ENCODE results near the gene CDH23. TPM values are rescaled to one million over a fixed set of nuclear protein-coding genes. Genes with fewer than 3 reads are reported as not detected.
A peak's percentile ranks its signal among the peaks of the same experiment; 100 is the strongest.

CDH23 gene
- total RNA-seq, 1 experiment from 2014 or later = 0.02 TPM

GRCh38 chr10:71838264-71839211, 441.8 kb downstream of the CDH23 start:
- DNase-seq = no peak
- peaks cover 23% of the 10 kb centered on the region for H3K4me1 ChIP-seq
- H3K4me3 ChIP-seq = no peak overlapping the region
- H3K36me3 ChIP-seq = no peaks in the 10 kb centered on the region
- no peaks in the 10 kb centered on the region for H3K27me3 ChIP-seq
- H3K9me3 ChIP-seq (replicated peaks) = no peaks in the 10 kb centered on the region
- H3K27ac ChIP-seq = no peak overlapping the region

- no peaks in the 10 kb centered on the region for H3K9me3 ChIP-seq (replicated peaks)
- DNase-seq = peak; percentile 83 to 89
- peaks cover 23% of the 10 kb centered on the region for H3K4me1 ChIP-seq
- no peaks in the 10 kb centered on the region for H3K36me3 ChIP-seq
- H3K27me3 ChIP-seq = no peaks in the 10 kb centered on the region
- H3K27ac ChIP-seq = no peak overlapping the region
- no peak overlapping the region for H3K4me3 ChIP-seq
Measured at GRCh38 chr10:71840177-71840957, 443.6 kb downstream of the CDH23 start.

DNA sequence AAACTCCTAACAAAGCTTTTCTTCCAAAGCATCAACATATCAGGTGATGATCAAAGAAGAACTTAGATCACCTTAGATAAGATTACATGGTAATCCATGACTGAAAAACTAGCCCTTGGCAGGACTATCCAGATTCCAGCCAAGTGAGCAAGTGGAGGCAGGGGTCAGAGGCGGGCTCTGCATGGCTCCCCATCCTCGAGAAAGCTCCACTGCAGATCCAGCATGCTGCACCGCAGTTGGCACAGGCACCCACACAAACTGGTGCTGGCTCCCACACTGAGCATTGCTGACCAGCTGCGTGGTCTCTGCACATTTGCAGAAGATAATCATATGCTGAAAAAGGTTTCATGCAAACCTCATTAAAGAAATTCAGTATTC, 444.2 kb downstream of the CDH23 start:
- H3K27me3 ChIP-seq = no peaks in the 10 kb centered on the region
- no peak for DNase-seq
- H3K4me1 ChIP-seq = peaks cover 23% of the 10 kb centered on the region

DNA sequence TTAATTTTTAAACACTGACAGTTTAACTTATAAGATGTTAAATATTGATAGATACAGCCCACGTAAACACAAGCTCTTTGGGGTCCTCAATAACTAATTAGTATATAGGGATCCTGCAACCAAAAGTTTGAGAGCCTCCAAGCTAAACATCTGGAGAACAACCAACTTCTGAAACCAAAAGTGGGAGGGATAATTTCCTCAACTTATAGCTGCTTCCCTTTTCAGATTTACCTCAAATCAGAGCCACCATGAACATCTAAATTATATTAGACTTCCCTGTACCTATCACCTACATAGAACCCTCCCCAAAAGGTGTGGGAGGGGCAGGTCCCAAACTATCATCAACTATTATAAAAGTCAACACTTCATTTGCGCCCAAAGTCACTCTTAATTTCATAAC, 445.7 kb downstream of the CDH23 start:
- Histone ChIP-seq H3K9me3 (replicated peaks) (no peaks in the 10 kb centered on the region), H3K4me3 (no peak overlapping the region), H3K27ac (no peak overlapping the region), H3K4me1 (peaks cover 15% of the 10 kb centered on the region), H3K27me3 (no peaks in the 10 kb centered on the region), H3K36me3 (no peaks in the 10 kb centered on the region)
- no peak for DNase-seq

More for the DNA sequence above, 444.2 kb downstream of the CDH23 start:
- H3K4me3 ChIP-seq = no peak overlapping the region
- H3K9me3 ChIP-seq (replicated peaks) = no peaks in the 10 kb centered on the region
- H3K36me3 ChIP-seq = no peaks in the 10 kb centered on the region
- H3K27ac ChIP-seq = no peak overlapping the region

DNA sequence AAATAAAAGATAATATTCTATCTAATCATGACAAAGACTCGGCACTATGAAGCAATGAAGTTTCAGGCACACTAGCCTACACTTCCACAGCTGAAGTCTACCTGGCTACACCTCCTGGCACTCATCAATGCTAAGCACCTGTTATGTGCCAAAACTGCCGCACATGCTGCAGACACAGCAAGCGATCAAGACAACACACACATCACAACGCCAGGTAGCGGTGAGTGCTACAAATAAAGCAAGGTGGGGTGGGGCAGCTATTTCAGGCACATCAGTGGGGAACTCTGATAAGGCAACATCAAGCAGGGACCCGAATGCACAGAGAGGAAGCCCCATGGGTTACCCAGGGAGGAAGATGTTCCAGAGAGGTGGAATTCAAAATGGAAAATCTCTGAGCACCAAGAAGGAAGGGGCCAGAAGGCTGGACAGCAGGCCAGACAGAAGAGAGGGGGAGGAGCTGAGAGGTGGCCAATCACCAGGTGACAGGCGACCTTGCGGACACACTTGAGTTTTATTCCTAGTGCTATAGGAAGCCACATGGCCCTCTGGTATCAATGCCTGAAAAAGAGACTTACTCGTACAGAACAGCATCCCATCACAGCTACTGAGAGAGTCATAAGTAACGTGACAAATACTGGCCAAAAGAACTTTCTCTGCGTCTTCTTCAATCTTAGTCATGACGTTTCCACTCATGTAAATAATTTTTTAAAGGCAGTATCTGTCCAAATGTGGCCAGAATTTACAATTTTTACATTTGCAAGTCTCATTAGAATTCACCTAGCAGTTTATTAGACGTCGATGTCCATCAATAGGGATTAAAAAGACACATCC, 446.4 kb downstream of the CDH23 start:
- Histone ChIP-seq H3K27me3 (no peaks in the 10 kb centered on the region), H3K36me3 (no peaks in the 10 kb centered on the region), H3K9me3 (replicated peaks) (no peaks in the 10 kb centered on the region), H3K27ac (no peak overlapping the region), H3K4me1 (peaks cover 15% of the 10 kb centered on the region), H3K4me3 (no peak overlapping the region)
- DNase-seq = no peak

DNA sequence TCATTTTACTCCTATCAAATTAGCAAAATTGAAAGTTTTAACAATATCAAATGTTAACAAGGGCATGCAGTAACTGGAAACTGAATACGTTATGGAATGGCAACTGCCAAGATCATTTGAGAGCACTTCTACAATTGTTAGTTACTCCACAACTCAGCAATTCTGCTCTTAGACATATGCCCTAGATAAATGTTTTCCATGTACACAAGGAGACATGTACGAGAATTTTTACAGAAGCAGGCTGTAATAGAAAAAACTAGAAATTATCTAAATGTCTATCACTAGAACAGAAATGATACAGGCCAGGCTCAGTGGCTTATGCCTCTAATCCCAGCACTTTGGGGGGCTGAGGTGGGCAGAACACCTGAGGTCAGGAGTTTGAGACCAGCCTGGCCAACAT, 447.4 kb downstream of the CDH23 start:
- H3K4me1 ChIP-seq = peaks cover 15% of the 10 kb centered on the region
- no peaks in the 10 kb centered on the region for H3K9me3 ChIP-seq (replicated peaks)

GRCh38 chr10:71844695-71845094, 448.0 kb downstream of the CDH23 start:
- H3K27me3 ChIP-seq = no peaks in the 10 kb centered on the region
- no peak overlapping the region for H3K4me3 ChIP-seq
- no peaks in the 10 kb centered on the region for H3K36me3 ChIP-seq
- H3K27ac ChIP-seq = no peak overlapping the region
- no peak for DNase-seq
- H3K4me1 ChIP-seq = peaks cover 12% of the 10 kb centered on the region
- no peaks in the 10 kb centered on the region for H3K9me3 ChIP-seq (replicated peaks)

More for the DNA sequence above, 447.4 kb downstream of the CDH23 start:
- Histone ChIP-seq H3K27ac (no peak overlapping the region), H3K4me3 (no peak overlapping the region), H3K36me3 (no peaks in the 10 kb centered on the region), H3K27me3 (no peaks in the 10 kb centered on the region)
- no peak for DNase-seq

- Histone ChIP-seq H3K36me3 (no peaks in the 10 kb centered on the region), H3K4me3 (no peak overlapping the region), H3K4me1 (peaks cover 1% of the 10 kb centered on the region), H3K27ac (no peak overlapping the region), H3K27me3 (no peaks in the 10 kb centered on the region), H3K9me3 (replicated peaks) (no peaks in the 10 kb centered on the region)
- no peak for DNase-seq
Measured at GRCh38 chr10:71845410-71846405, 449.0 kb downstream of the CDH23 start.

GRCh38 chr10:71846816-71847215, 450.1 kb downstream of the CDH23 start:
- Histone ChIP-seq H3K27ac (no peak overlapping the region), H3K27me3 (no peaks in the 10 kb centered on the region), H3K4me1 (no peaks in the 10 kb centered on the region), H3K4me3 (no peak overlapping the region), H3K9me3 (replicated peaks) (no peaks in the 10 kb centered on the region), H3K36me3 (no peaks in the 10 kb centered on the region)
- DNase-seq = no peak

DNA sequence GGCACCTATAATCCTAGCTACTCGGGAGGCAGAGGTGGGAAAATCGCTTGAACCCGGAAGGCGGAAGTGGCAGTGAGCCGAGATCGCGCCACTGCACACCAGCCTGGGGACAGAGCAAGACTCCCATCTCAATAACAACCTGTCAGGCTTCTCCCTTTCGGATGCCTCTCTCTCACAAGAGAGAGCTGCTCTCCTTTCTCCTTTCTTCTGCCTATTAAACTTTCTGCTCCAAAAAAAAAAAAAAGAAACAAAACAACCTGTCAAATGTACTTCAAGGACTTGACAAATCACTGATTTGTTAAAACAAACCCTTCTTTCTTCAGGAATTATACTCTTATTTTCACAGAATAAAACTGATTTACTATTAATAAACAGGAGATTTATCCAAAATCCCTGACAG, 450.7 kb downstream of the CDH23 start:
- Histone ChIP-seq H3K4me1 (no peaks in the 10 kb centered on the region), H3K27me3 (no peaks in the 10 kb centered on the region), H3K4me3 (no peak overlapping the region), H3K9me3 (replicated peaks) (no peaks in the 10 kb centered on the region), H3K27ac (no peak overlapping the region), H3K36me3 (no peaks in the 10 kb centered on the region)
- DNase-seq = no peak

DNA sequence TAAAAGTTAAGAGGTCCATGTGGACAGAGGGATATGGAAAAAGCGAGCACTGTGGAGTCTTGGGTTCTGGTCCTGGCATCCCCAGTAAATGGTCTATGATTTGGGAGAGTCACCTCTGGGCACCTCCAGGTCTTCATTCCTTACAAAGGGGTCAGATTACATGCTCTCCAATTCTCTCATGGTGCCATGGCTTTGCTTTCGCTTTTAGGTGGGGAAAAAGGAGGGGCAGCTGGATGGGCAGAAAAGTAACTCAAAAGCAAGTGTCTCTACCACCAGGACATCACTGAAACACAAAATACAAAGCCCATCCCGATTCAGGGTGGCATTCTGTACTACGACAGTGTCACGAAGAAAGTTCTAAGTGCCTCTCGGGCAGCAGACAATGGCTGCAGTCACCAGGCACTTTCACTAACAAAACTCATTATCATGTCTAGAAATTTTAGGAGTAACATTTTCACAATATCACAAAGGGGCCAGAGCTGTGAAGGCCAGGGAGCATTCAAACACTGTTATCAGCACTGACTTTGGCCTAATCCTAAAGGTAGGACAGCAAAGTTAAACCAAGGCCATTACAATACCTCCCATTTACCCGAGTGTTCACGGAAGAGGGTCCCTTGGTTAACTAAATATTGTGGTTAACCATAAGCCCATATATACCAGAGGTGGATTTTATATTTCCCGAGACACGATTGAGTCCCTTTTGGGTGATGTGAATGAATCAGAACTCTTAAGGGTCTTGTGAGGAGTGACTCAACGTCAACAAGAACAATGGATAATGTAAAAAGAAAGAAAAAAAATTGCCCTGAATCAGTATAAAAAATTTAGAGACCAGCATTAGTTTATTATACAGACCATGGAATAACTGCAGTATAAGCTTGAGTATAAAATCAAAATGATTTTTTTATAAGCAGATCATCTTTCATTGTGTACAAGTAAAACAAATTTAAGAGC, 451.9 kb downstream of the CDH23 start:
- Histone ChIP-seq H3K36me3 (no peaks in the 10 kb centered on the region), H3K9me3 (replicated peaks) (no peaks in the 10 kb centered on the region), H3K4me1 (no peaks in the 10 kb centered on the region), H3K27me3 (no peaks in the 10 kb centered on the region), H3K4me3 (no peak overlapping the region), H3K27ac (no peak overlapping the region)
- DNase-seq = no peak

- H3K4me3 ChIP-seq = no peak overlapping the region
- H3K36me3 ChIP-seq = no peaks in the 10 kb centered on the region
- DNase-seq = no peak
- H3K27ac ChIP-seq = no peak overlapping the region
- no peaks in the 10 kb centered on the region for H3K9me3 ChIP-seq (replicated peaks)
- H3K4me1 ChIP-seq = no peaks in the 10 kb centered on the region
- no peaks in the 10 kb centered on the region for H3K27me3 ChIP-seq
Measured at GRCh38 chr10:71849461-71849908, 452.8 kb downstream of the CDH23 start.
